GM18498 (cell line): ENCODE results near the gene ADARB2.
"Not testable (repeated sequence)": the region's sequence is repeated elsewhere in the genome, so short reads cannot be mapped to it uniquely, and the experiment has no call there.

ENCODE experiments used
- ATAC-seq: cut with Tn5 transposase; IDR thresholded peaks from one replicate; pipeline ENCODE4 v1.9.1; 2021; ENCODE audit warnings: mild to moderate bottlenecking, moderate library complexity; ENCODE audit not compliant: unreplicated experiment

The ADARB2 gene

GRCh38 chr10:1449572-1450205 lies 287.6 kb downstream of the ADARB2 start:
- ATAC-seq = no peak

- ATAC-seq = no peak
Observed at GRCh38 chr10:1449021-1449420, 288.3 kb downstream of the ADARB2 start.

GRCh38 chr10:1448252-1448930 lies 288.9 kb downstream of the ADARB2 start:
- ATAC-seq = no peak

- no peak for ATAC-seq
Observed at GRCh38 chr10:1444826-1445225, 292.5 kb downstream of the ADARB2 start.

GRCh38 chr10:1440897-1441296 lies 296.4 kb downstream of the ADARB2 start:
- ATAC-seq = no peak

- no peak for ATAC-seq
Observed at GRCh38 chr10:1434912-1435692, 302.2 kb downstream of the ADARB2 start.

GRCh38 chr10:1434202-1434601 lies 303.1 kb downstream of the ADARB2 start:
- ATAC-seq = no peak

GRCh38 chr10:1432161-1432560 lies 305.2 kb downstream of the ADARB2 start:
- no peak for ATAC-seq

GRCh38 chr10:1431229-1431628 lies 306.1 kb downstream of the ADARB2 start:
- ATAC-seq = no peak

- ATAC-seq = not testable (repeated sequence)
Observed at GRCh38 chr10:1427521-1428186, 309.7 kb downstream of the ADARB2 start.

GRCh38 chr10:1426786-1427185 lies 310.5 kb downstream of the ADARB2 start:
- ATAC-seq = no peak

- peak; percentile 71 for ATAC-seq
Observed at GRCh38 chr10:1425879-1426278, 311.4 kb downstream of the ADARB2 start.

- no peak for ATAC-seq
Observed at GRCh38 chr10:1424648-1425047, 312.7 kb downstream of the ADARB2 start.

- ATAC-seq = no peak
Observed at GRCh38 chr10:1423676-1424253, 313.6 kb downstream of the ADARB2 start.

- no peak for ATAC-seq
Observed at GRCh38 chr10:1422275-1422674, 315.1 kb downstream of the ADARB2 start.

- ATAC-seq = peak; percentile 96
Observed at GRCh38 chr10:1420661-1421362, 316.5 kb downstream of the ADARB2 start.

GRCh38 chr10:1419796-1420610 lies 317.3 kb downstream of the ADARB2 start:
- ATAC-seq = no peak

GRCh38 chr10:1418031-1418550 lies 319.2 kb downstream of the ADARB2 start:
- no peak for ATAC-seq

GRCh38 chr10:1417574-1417973 lies 319.8 kb downstream of the ADARB2 start:
- ATAC-seq = no peak
